NCI-H1105 treated with DMSO at 0.1 percent for 48 hours (cell line): Measurements from ENCODE around the gene METTL23.

Source experiments
- DNase-seq: peaks from one replicate; lab custom pipeline; 2025; lab: John Stamatoyannopoulos, UW

Gene METTL23

GRCh38 chr17:76726776-76727718 is at the start of gene METTL23:
Gene METTL23, plus strand, starts transcription at chr17:76726839. Its CDS starts 2,872 bp downstream, at chr17:76729711.
- peak; percentile 40 for DNase-seq

- no peak for DNase-seq
Observed at GRCh38 chr17:76677406-76677805, 49.2 kb upstream of the METTL23 start.

DNA sequence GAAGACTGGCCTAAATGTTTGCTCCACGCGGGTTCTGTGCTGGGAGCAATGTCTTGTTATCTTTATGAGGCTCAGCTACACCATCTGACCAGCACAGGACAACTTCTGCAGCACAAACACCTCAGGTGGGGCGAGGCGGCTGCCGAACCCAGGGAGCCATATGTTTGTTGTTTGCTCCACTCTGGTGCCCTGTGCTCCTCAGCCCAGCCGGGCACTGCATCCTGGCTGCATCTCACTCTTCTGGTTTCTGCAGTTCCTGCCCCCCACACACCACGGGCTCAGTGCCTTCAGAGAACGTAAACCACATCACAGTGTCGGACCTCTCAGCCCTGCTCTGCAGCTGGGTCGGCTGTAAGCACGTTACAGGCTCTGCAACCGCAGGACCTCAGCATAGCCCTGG is 48.3 kb upstream of the METTL23 start:
- DNase-seq: no peak

- no peak for DNase-seq
Observed at GRCh38 chr17:76679239-76679638, 47.4 kb upstream of the METTL23 start.

- DNase-seq: peak; percentile 47
Observed at GRCh38 chr17:76681222-76682137, 45.2 kb upstream of the METTL23 start.

DNA sequence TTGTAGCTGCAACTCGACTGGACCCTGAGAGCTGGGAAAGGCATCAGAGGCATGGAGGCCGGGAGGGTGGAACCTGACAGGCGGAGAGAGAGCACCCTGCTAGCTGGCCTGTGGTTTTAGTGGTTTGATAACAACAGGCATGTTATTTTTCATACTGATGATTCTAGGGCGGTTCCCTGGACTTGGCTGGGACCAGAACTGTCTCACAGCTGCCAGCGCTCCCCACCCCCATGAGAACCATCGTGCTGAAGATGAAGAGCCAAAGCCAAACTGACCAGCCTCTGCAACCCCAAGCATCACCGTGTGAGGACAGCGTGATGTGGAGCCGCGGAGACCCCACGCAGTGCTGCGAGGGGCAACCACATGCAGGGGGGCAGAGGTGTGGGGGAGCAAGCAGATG is 44.3 kb upstream of the METTL23 start:
- DNase-seq: no peak

GRCh38 chr17:76683011-76683755 is 43.5 kb upstream of the METTL23 start:
- DNase-seq: no peak

- DNase-seq: no peak
Observed at GRCh38 chr17:76683921-76684745, 42.5 kb upstream of the METTL23 start.

- DNase-seq: no peak
Observed at GRCh38 chr17:76684756-76685155, 41.9 kb upstream of the METTL23 start.

- no peak for DNase-seq
Observed at GRCh38 chr17:76685366-76685765, 41.3 kb upstream of the METTL23 start.

DNA sequence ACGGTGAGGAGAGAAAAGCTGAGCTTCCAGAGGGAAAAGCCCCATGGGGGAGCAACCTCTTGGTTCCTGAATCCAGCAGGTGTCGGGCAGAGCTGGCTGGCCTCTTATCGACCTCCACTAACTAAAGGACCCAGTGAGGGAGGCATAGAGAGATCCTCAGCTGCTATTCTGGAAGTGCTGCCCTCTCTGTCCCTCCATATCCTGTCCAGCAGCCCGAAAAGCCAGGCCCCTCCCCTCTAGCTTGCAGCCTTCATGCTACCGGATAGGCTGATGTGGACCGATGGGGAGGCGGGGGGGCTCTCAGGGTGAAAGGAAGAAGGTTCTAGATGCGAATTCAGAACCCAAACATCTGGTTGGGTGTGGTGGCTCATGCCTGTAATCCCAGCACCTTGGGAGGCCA is 40.8 kb upstream of the METTL23 start:
- no peak for DNase-seq

DNA sequence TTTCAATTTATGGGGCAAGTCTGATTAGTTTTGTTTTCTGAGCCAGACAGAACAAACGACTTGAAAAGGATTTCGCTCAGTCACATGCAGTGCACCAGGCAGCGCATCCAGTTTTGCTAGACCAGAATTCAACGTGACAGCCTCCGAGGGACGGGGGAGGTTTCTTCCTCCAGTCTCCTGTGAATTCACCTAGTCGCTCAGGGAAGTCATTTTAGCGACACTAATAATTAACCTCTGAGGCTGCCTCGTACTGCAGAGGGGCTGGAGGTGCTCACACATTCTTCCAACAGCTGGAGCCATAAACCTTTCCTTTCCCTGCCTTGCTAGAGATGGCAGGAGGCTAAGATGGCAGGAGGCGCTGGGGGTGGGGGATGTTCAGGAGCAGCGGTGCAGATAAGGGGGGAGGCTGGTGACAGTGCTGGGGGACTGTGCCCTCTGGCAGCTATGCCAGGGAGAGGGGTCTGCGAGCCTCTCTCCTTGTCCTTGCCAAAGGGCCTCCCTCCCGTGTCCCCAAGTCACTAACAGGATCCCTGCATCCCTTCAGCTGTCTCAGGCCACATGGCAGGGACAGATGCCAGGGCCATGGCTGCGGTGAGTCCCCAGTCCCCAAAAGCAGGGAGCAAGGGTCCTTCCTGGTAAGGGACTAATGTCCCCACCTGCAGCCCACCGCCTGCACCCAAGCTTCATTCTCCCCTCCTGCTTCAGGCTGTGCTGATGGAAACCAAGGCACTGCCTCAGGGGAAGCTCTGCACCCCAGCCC is 39.9 kb upstream of the METTL23 start:
- DNase-seq: no peak

DNA sequence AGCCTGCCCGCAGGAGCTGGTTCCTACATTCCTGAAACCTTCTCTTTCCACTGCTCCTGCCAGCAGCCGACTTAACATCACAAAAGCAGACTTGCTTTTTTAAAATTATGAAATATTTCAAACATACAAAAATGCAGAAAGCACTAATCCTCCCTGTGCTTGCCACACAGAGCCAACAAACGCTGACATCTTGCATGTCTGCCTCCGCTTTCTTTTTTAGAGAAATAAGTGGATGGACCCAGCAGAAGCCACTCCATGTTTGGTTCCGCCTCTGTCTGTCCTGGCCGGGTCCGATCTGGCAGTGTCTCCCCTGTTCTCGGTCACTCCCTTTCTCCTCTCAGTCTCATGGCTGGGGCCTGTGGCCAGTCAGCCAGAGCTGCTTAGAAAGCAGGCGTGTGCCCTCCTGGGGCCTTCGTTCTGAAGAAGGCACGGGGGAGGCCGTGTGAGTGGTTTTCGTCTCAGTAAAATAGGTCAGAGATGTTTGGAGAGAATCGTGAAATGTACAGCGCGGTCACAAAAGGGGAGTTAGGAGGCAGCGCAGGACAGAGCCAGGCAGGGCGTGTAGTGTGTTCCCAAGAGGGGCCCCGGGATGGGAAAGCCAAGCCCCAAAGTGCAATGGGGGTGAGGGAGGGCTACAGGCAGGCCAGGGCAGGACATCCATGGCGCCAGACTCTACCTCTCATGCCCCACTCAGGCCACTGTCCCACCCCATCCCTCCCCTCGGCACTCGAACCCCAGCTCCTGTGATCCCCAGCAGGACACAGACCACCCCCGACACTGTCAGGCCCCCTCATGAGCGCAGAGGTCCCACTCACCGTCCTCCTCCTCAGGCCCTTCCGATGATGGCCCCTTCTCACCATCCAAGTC is 39.1 kb upstream of the METTL23 start:
- no peak for DNase-seq

DNA sequence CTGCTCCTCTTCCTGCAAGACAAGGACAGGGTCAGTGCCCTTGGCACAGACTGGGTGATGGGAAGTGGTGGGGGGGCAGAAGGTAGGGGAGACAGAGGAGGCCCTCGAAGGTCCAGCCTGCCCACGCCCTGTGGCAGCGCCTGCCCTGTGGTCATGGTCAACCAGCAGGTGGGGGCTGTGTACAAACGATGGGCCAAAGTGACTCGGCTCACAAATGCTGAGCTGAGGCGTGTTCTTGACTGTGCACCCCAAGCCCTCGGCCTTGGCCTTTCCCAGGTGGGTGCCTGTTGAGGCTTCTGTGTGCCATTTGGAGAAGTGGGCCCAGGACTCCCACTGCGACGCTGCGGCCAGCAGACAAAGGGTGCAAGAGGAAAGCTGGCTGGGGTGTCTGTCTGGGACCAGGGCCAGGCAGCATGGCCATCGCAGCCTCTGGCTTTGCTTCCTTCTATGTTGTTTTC is 38.4 kb upstream of the METTL23 start:
- DNase-seq: no peak

DNA sequence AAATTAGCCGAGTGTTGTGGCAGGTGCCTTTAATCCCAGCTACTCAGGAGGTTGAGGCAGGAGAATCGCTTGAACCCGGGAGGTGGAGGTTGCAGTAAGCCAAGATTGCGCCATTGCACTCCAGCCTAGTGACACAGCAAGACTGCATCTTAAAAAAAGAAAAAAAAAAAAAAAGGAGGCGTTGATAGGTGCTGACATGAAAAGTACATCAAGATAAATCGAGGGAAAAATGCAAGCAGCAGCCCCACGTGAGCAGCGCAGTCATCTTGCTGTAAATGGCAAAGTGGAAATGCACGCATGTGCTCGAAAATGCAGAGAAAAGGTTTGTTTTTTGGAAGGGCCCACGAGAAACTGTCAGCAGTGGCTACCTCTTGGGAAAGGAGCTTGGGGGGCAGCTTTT is 36.8 kb upstream of the METTL23 start:
- no peak for DNase-seq

DNA sequence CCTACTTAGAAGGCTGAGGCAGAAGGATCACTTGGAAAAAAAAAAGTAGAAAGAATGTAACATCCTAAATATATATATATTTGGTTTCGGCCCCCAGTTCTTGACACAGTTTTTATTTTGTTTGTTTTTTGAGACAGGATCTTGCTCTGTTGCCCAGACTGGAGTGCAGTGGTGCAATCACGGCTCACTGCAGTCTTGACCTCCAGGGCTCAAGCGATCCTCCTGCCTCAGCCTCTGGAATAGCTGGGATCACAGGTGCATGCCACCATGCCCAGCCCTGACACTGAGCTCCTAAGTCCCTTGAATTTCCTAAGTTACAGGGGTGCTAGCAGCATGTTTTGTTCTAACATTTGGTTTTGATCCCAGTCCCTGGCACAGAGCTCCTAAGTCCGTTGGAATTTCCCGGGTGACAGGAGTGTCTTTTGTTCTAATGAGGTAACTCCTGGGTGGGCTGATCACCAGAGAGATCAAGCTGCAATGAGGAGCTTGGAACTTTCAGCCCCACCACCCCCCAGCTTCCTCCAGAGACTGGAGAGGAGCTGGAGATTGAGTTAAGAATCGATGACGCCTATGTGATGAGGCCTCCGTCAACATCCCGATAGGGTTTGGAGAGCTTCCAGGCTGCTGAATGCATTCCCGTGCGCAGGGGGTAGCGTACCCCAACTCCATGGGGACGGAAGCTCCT is 35.9 kb upstream of the METTL23 start:
- DNase-seq: no peak

DNA sequence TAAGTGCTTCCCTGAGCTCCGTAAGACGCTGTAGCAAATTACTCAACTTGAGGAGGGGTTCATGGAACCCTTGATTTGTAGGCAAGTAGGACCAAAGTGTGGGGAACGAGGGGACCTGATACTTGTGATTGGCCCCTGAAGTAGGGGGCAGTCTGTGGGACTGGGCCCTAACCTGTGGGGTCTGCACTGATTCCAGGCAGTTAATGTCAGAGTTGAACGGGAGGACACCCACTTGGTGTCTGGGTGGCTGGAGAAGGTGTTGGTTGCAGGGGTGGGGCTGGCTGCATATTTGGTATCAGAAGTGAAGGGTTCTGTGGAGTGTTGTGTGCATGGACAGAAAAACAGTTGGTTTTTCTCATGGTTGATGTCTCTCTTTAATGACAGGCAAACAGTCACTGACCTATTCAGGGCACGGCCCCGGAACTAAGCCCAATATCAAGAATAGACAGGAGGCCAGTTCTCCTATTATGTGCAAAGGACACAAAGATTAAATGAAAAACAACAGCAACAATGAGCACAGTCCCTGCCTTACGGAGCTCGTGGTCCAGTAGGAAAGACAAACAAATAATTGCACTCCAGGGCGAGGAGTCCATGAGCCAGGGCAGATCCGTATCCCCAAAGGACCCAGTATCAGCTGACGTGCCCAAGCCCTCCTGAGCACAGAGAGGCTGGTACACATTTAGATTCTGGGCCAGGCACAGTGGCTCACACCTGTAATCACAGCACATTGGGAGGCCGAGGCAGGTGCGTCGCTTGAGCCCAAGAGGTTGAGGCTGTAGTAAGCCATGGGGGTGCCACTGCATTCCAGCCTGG is 35.1 kb upstream of the METTL23 start:
- no peak for DNase-seq
